Mucosa of descending colon (tissue), 3 donors: ENCODE data around the gene TEX264. TPM values are rescaled to one million over a fixed set of nuclear protein-coding genes. Genes with fewer than 3 reads are reported as not detected.
A peak's percentile ranks its signal among the peaks of the same experiment; 100 is the strongest.

ENCODE experiments used
- ATAC-seq: fragments of 200-7000 bp; cut with Tn5 transposase; one replicate; pipeline ENCODE4 v1.9.1; 2020; ENCODE audit warnings: mild to moderate bottlenecking, moderate library complexity
- DNase-seq, 3 donors: peaks; one replicate each; pipeline ENCODE4 v3.0.0-alpha.2; 2020
- H3K36me3 ChIP-seq: fragments of 200-600 bp; one replicate; pipeline ENCODE4 v1.8.0; 2021; ENCODE audit warnings: low read depth, mild to moderate bottlenecking
- H3K4me1 ChIP-seq: fragments of 200-600 bp; one replicate; pipeline ENCODE4 v1.8.0; 2021; ENCODE audit warnings: low read depth, mild to moderate bottlenecking
- H3K4me3 ChIP-seq: fragments of 200-600 bp; one replicate; pipeline ENCODE4 v1.8.0; 2021; ENCODE audit warnings: mild to moderate bottlenecking
- H3K9me3 ChIP-seq: fragments of 200-600 bp; one replicate; pipeline ENCODE4 v1.8.0; 2021; ENCODE audit warnings: mild to moderate bottlenecking
- intact Hi-C, 2 donors: fragments of 100-400 bp; cut with DNase I in 1 of 2; cut with micrococcal nuclease in 1 of 2; formaldehyde crosslinking; loops; one replicate each; pipeline versions ENCODE4 v1.11.0 to v1.11.1; 2022; cut with DNase I, micrococcal nuclease
- total RNA-seq, 3 donors: library from RNA; stranded (reverse); fragmentation: NEBNext Ultra II Directional in 2 of 3; extraction: Animal tissue kit (Norgen Biotek cat#: 25700) in 2 of 3; gene quantifications; one replicate each; pipeline versions ENCODE4 v1.2.1 to v1.2.4, GENCODE V29; 2021 to 2023
- TF ChIP-seq, protein P1 (sequence below): fragments of 200-600 bp; IDR thresholded peaks from one replicate; pipeline ENCODE4 v1.8.0; 2022; ENCODE audit warnings: antibody characterized with exemption, mild to moderate bottlenecking
- donor health status: DM: no; HTN: no; CAD: no; lungs with moderate emphysema.
- donor health status: DM: no; HTN: no; CAD: no.
- donor health status: DM: no; HTN: yes; CAD: no.

The TEX264 gene
- total RNA-seq, 3 donors from 2014 or later: 53.2 to 73.6 (median 59.1) TPM

DNA sequence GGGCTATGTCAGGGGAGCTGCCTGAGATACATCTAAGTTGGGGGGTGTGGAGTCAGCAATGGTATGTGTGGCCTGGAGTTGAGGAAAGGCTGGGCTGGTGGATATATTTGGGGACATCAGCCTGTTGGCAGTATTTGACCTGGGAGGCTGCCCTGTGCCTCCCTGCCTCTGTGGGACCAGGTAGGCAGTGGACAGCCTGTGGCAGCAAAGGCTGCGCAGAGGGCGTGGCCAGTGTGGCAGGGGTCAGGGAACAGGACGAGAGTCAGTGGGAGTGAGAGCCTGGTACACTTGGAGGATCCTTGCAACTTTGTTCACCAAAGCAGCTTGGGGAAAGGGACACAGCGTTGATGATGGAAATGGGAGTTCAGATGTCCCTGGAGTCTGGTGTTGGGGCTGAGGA, 15.0 kb downstream of the TEX264 start:
- ATAC-seq (no peak), DNase-seq (peak in 1 of 3 donors; percentile 49)
- Histone ChIP-seq H3K4me1 (peaks cover 10% of the 10 kb centered on the region), H3K4me3 (no peak overlapping the region), H3K36me3 (no peaks in the 10 kb centered on the region), H3K9me3 (no peaks in the 10 kb centered on the region)
- TF ChIP-seq, protein P1, sequence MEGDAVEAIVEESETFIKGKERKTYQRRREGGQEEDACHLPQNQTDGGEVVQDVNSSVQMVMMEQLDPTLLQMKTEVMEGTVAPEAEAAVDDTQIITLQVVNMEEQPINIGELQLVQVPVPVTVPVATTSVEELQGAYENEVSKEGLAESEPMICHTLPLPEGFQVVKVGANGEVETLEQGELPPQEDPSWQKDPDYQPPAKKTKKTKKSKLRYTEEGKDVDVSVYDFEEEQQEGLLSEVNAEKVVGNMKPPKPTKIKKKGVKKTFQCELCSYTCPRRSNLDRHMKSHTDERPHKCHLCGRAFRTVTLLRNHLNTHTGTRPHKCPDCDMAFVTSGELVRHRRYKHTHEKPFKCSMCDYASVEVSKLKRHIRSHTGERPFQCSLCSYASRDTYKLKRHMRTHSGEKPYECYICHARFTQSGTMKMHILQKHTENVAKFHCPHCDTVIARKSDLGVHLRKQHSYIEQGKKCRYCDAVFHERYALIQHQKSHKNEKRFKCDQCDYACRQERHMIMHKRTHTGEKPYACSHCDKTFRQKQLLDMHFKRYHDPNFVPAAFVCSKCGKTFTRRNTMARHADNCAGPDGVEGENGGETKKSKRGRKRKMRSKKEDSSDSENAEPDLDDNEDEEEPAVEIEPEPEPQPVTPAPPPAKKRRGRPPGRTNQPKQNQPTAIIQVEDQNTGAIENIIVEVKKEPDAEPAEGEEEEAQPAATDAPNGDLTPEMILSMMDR: no peak
- intact Hi-C loops: no loop called here

DNA sequence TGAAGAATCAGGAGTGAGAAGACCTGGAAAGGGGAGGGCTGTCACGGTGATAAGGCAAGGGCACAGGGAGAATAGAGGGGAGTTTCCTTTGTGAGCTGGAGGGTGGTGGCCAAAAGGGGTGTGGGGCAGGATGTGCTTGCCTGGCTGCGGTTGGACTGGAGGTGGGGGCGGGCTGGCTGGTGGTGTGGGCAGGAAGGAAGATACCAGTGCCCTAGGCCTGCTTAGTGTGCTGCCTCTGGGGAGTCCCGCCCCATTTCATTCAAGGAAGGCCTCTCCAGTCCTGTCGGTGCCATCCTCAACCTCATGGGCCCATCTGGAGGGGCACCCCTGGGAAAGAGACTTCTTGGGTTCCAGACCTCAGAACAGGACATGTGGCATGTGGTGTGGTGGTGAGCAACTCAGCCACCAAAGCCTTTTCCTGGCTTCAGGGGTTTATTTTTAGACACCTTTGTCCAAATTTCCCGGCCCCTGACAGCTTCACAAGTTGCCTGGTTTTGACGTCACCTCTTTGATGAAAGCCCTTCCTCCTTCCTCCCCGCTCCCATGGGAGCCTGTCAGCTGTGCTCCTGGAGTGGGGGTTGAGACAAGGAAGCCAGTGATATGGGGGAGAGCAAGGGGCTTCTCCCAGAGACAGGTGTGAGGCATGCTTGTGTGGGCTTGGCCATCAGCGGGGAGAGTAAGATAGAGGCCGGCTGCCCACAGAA, 15.6 kb downstream of the TEX264 start:
- H3K9me3 ChIP-seq: no peaks in the 10 kb centered on the region
- no peaks in the 10 kb centered on the region for H3K36me3 ChIP-seq
- no peak overlapping the region for H3K4me3 ChIP-seq
- ATAC-seq (peak; percentile 71), DNase-seq (peak; percentile 52 to 89 (median 59))
- TF ChIP-seq, protein P1: no peak
- peaks cover 4% of the 10 kb centered on the region for H3K4me1 ChIP-seq
- intact Hi-C loops: no loop called here

DNA sequence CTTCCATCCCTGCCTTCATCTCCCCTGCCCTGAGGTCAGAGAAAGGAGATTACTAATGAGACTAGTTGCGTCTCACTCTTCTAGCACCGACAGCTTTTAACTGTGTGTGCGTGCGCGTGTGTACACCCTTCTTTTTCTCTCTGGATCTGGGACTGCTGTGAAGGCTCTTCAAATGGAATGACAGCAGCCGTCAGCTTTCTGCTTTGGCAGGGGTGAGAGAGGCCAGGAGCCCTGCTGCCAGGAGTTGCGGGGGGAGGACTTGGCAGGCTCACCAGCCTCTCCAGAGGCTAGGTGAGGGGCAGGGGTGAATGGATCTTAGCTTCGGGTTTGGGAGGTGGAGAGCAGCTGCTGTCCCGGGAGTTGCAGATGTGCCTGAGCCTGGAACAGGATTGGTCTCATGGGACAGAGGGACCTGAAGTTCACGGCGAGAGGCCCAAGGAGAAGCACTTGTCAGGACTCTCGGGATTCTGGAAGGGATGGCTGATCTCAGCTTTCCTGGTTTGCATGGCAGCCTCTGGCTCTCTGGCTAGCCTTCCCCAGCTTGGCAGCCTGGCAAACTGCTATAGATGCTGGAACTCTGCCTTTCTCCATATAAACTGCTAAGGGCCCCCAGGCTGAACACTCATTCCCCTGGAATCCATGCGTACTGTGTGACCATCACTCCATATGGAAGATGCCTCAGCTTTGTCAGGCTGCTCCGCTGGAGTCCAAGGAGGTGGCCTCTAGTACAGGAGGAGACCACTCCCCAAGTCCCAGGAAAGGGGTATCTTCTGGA, 16.6 kb downstream of the TEX264 start:
- Histone ChIP-seq H3K4me3 (no peak overlapping the region), H3K9me3 (no peaks in the 10 kb centered on the region), H3K4me1 (no peaks in the 10 kb centered on the region), H3K36me3 (no peaks in the 10 kb centered on the region)
- intact Hi-C loops: no loop called here
- DNase-seq: no peak
- ATAC-seq: no peak
- TF ChIP-seq, protein P1: no peak

DNA sequence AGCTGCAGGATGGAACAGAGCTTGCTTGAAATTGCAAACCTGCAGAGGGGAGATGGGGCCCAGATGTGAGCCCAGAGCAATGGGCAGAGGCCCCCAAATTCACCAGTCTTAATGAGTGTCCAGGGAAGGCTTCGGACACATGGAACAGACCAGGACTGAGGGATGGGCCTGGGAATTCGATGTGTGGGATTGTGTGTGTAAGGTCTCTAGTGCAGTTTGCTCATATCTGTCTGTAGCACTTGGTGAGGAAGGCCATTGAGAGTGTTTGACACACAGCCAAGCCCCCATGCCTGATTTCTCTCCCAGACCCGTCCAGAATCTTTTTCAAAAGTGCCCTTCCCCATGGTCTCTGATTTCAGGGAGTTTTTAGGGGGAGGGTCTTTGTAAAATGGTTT, 17.2 kb downstream of the TEX264 start:
- TF ChIP-seq, protein P1: no peak
- Histone ChIP-seq H3K9me3 (no peaks in the 10 kb centered on the region), H3K4me1 (no peaks in the 10 kb centered on the region), H3K4me3 (no peak overlapping the region), H3K36me3 (no peaks in the 10 kb centered on the region)
- ATAC-seq: no peak
- no peak for DNase-seq
- intact Hi-C loops: no loop called here

DNA sequence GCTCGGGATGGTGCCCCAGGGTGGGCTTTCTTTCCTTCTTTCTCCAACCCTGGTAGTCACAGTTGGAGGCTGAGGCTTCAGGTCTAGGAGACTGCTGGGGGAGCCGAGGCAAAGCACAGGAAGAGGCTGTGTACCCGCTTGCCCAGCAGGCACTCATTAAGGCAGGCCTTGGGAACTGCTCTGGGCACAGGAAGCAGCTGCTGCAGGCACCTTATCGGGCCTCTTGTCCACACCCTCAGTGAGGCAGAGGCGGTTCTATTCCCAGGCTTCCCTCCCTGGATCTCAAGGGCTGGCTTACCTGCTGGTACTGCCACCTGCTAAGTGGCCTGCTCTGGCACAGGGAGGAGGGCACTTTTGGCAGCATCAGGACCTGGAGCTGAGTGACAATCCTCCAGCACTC, 20.0 kb downstream of the TEX264 start:
- Histone ChIP-seq H3K4me1 (no peaks in the 10 kb centered on the region), H3K36me3 (no peaks in the 10 kb centered on the region), H3K4me3 (no peak overlapping the region), H3K9me3 (no peaks in the 10 kb centered on the region)
- TF ChIP-seq, protein P1: no peak
- intact Hi-C loops: no loop called here
- DNase-seq (no peak), ATAC-seq (no peak)
